Mesothelial cell of epicardium (in vitro differentiated cells): ENCODE results near the gene SLC11A1. TPM values are rescaled to one million over a fixed set of nuclear protein-coding genes. Genes with fewer than 3 reads are reported as not detected.

ENCODE experiments used
- DNase-seq, 2 experiments: peaks; one replicate each; pipeline ENCODE4 v3.0.0; 2021; ENCODE audit warnings: low spot score in 2 of 2; ENCODE audit not compliant: unreplicated experiment in 2 of 2
- H3K27ac Mint-ChIP-seq: 2 replicates; pipeline ENCODE4 v1.8.0; 2021; ENCODE audit warnings: mixed read lengths
- H3K27me3 Mint-ChIP-seq: 2 replicates; pipeline ENCODE4 v1.8.0; 2021; ENCODE audit warnings: low read depth, mixed read lengths
- H3K36me3 Mint-ChIP-seq: 2 replicates; pipeline ENCODE4 v1.8.0; 2021; ENCODE audit warnings: mixed read lengths
- H3K4me1 Mint-ChIP-seq: 2 replicates; pipeline ENCODE4 v1.8.0; 2021; ENCODE audit warnings: mixed read lengths
- H3K4me3 Mint-ChIP-seq: 2 replicates; pipeline ENCODE4 v1.8.0; 2021; ENCODE audit warnings: mild to moderate bottlenecking, moderate library complexity, mixed read lengths
- H3K9me3 Mint-ChIP-seq: 2 replicates; pipeline ENCODE4 v1.8.0; 2021; ENCODE audit warnings: mixed read lengths
- CTCF ChIP-seq: fragments of 200-600 bp; sonication (generic); IDR thresholded peaks from one replicate; pipeline ENCODE4 v1.5.0; 2021; ENCODE audit warnings: antibody characterized with exemption; ENCODE audit not compliant: unreplicated experiment
- total RNA-seq: library from RNA; stranded (reverse); gene quantifications from 3 replicates; pipeline ENCODE4 v1.2.1, GENCODE V29; 2021

Gene SLC11A1
- total RNA-seq, 1 donor from 2014 or later, result 0.76 TPM

GRCh38 chr2:218392459-218392858 lies 10.4 kb downstream of the SLC11A1 start:
- Mint-ChIP-seq H3K27me3 (no peaks in the 10 kb centered on the region), H3K27ac (no peak overlapping the region), H3K36me3 (no peaks in the 10 kb centered on the region), H3K4me1 (peaks cover 15% of the 10 kb centered on the region), H3K4me3 (no peak overlapping the region), H3K9me3 (no peaks in the 10 kb centered on the region)
- no peak for TF ChIP-seq CTCF
- DNase-seq, result no peak

- Mint-ChIP-seq H3K27me3 (no peaks in the 10 kb centered on the region), H3K9me3 (no peaks in the 10 kb centered on the region), H3K4me3 (no peak overlapping the region), H3K27ac (no peak overlapping the region), H3K4me1 (peaks cover 19% of the 10 kb centered on the region), H3K36me3 (no peaks in the 10 kb centered on the region)
- no peak for DNase-seq
- no peak for TF ChIP-seq CTCF
These were observed 10.9 kb downstream of the SLC11A1 start for GRCh38 chr2:218392891-218393462.

- no peak overlapping the region for H3K27ac Mint-ChIP-seq
- peaks cover 20% of the 10 kb centered on the region for H3K4me1 Mint-ChIP-seq
- H3K27me3 Mint-ChIP-seq, result no peaks in the 10 kb centered on the region
- no peak for TF ChIP-seq CTCF
- H3K36me3 Mint-ChIP-seq, result no peaks in the 10 kb centered on the region
- DNase-seq, result no peak
- H3K9me3 Mint-ChIP-seq, result no peaks in the 10 kb centered on the region
- no peak overlapping the region for H3K4me3 Mint-ChIP-seq
These were observed 11.7 kb downstream of the SLC11A1 start for GRCh38 chr2:218393750-218394290.

GRCh38 chr2:218394298-218395089 lies 12.4 kb downstream of the SLC11A1 start:
- TF ChIP-seq CTCF, result no peak
- Mint-ChIP-seq H3K27me3 (no peaks in the 10 kb centered on the region), H3K9me3 (no peaks in the 10 kb centered on the region), H3K4me1 (peaks cover 20% of the 10 kb centered on the region), H3K36me3 (no peaks in the 10 kb centered on the region), H3K4me3 (no peak overlapping the region), H3K27ac (no peak overlapping the region)
- no peak for DNase-seq

- no peaks in the 10 kb centered on the region for H3K27me3 Mint-ChIP-seq
- H3K9me3 Mint-ChIP-seq, result no peaks in the 10 kb centered on the region
- H3K4me3 Mint-ChIP-seq, result no peak overlapping the region
- peaks cover 20% of the 10 kb centered on the region for H3K4me1 Mint-ChIP-seq
- no peak for DNase-seq
- no peaks in the 10 kb centered on the region for H3K36me3 Mint-ChIP-seq
- no peak overlapping the region for H3K27ac Mint-ChIP-seq
- no peak for TF ChIP-seq CTCF
These were observed 13.0 kb downstream of the SLC11A1 start for GRCh38 chr2:218395090-218395444.
